Osteocyte (in vitro differentiated cells): ENCODE measurements around the gene DGAT2L6. TPM values are rescaled to one million over a fixed set of nuclear protein-coding genes. Genes with fewer than 3 reads are reported as not detected.

Source experiments
- DNase-seq: peaks from one replicate; pipeline ENCODE4 v3.0.0; 2021; ENCODE audit warnings: mixed read lengths; ENCODE audit not compliant: unreplicated experiment; ENCODE audit errors: extremely low spot score
- H3K27ac Mint-ChIP-seq: one replicate; pipeline ENCODE4 v1.8.0; 2021; ENCODE audit warnings: mild to moderate bottlenecking, mixed read lengths; ENCODE audit not compliant: unreplicated experiment
- H3K27me3 Mint-ChIP-seq: one replicate; pipeline ENCODE4 v1.8.0; 2021; ENCODE audit warnings: mixed read lengths; ENCODE audit not compliant: unreplicated experiment
- H3K36me3 Mint-ChIP-seq: one replicate; pipeline ENCODE4 v1.8.0; 2021; ENCODE audit warnings: mixed read lengths; ENCODE audit not compliant: unreplicated experiment
- H3K4me1 Mint-ChIP-seq: one replicate; pipeline ENCODE4 v1.8.0; 2021; ENCODE audit warnings: mixed read lengths; ENCODE audit not compliant: unreplicated experiment
- H3K4me3 Mint-ChIP-seq: one replicate; pipeline ENCODE4 v1.8.0; 2021; ENCODE audit warnings: mild to moderate bottlenecking, moderate library complexity, mixed read lengths; ENCODE audit not compliant: unreplicated experiment
- H3K9me3 Mint-ChIP-seq: one replicate; pipeline ENCODE4 v1.8.0; 2021; ENCODE audit warnings: mixed read lengths; ENCODE audit not compliant: unreplicated experiment
- CTCF ChIP-seq: fragments of 200-600 bp; sonication (generic); IDR thresholded peaks from 2 replicates; pipeline ENCODE4 v1.5.0; 2021; ENCODE audit warnings: antibody characterized with exemption, mild to moderate bottlenecking, moderate library complexity
- total RNA-seq: library from RNA; stranded (reverse); gene quantifications from 2 replicates; pipeline ENCODE4 v1.2.1, GENCODE V29; 2021

The DGAT2L6 gene
- total RNA-seq, 1 donor from 2014 or later, result not detected

- Mint-ChIP-seq H3K4me1 (no peaks in the 10 kb centered on the region), H3K27me3 (peaks cover 2% of the 10 kb centered on the region), H3K27ac (no peak overlapping the region), H3K9me3 (peaks cover 17% of the 10 kb centered on the region), H3K4me3 (no peak overlapping the region), H3K36me3 (peaks cover 2% of the 10 kb centered on the region)
- TF ChIP-seq CTCF, result no peak
- DNase-seq, result no peak
These were observed 76.2 kb downstream of the DGAT2L6 start for GRCh38 chrX:70253377-70254062.

GRCh38 chrX:70254063-70254400 is 76.7 kb downstream of the DGAT2L6 start:
- Mint-ChIP-seq H3K4me1 (no peaks in the 10 kb centered on the region), H3K27me3 (peaks cover 2% of the 10 kb centered on the region), H3K4me3 (no peak overlapping the region), H3K9me3 (peaks cover 17% of the 10 kb centered on the region), H3K27ac (no peak overlapping the region), H3K36me3 (peaks cover 2% of the 10 kb centered on the region)
- DNase-seq, result no peak
- no peak for TF ChIP-seq CTCF

GRCh38 chrX:70254909-70255308 is 77.6 kb downstream of the DGAT2L6 start:
- H3K36me3 Mint-ChIP-seq, result peaks cover 2% of the 10 kb centered on the region
- H3K9me3 Mint-ChIP-seq, result peaks cover 17% of the 10 kb centered on the region
- no peaks in the 10 kb centered on the region for H3K4me1 Mint-ChIP-seq
- no peak for TF ChIP-seq CTCF
- no peak for DNase-seq
- no peak overlapping the region for H3K4me3 Mint-ChIP-seq
- H3K27ac Mint-ChIP-seq, result no peak overlapping the region
- H3K27me3 Mint-ChIP-seq, result peaks cover 2% of the 10 kb centered on the region

Other genes starting within 250 kb of the DGAT2L6 start
- gene AWAT2, start 127.5 kb upstream of the DGAT2L6 start, total RNA-seq, result not detected in 2 replicates
- not detected in 2 replicates for gene OTUD6A, start 115.0 kb upstream of the DGAT2L6 start, total RNA-seq
- gene IGBP1, start 44.0 kb upstream of the DGAT2L6 start, total RNA-seq, result 49.4 and 51.3 TPM in 2 replicates
- gene AWAT1, start 57.2 kb downstream of the DGAT2L6 start, total RNA-seq, result not detected in 2 replicates
- 0.27 TPM in 1 of 2 replicates, not detected in the other for gene P2RY4, start 82.7 kb downstream of the DGAT2L6 start, total RNA-seq
- gene ARR3, start 90.9 kb downstream of the DGAT2L6 start, total RNA-seq, result not detected in 2 replicates
- not detected in 2 replicates for gene RAB41, start 104.7 kb downstream of the DGAT2L6 start, total RNA-seq
- 46.9 and 50.6 TPM in 2 replicates for gene PDZD11, start 112.4 kb downstream of the DGAT2L6 start, total RNA-seq
- 5.9 and 6.1 TPM in 2 replicates for gene KIF4A, start 112.6 kb downstream of the DGAT2L6 start, total RNA-seq
- not detected in 2 replicates for gene GDPD2, start 245.8 kb downstream of the DGAT2L6 start, total RNA-seq